IMR-90 (cell line): ENCODE measurements around the gene MRPS15.

Source experiments
- CEBPB ChIP-seq: IDR thresholded peaks from 2 replicates; pipeline ENCODE4 v1.6.1; 2012; ENCODE audit warnings: low read depth, low read length, improper control_type of control experiment
- CTCF ChIP-seq: conservative IDR thresholded peaks from 2 replicates; pipeline ENCODE4 v1.5.1; 2012; ENCODE audit warnings: mild to moderate bottlenecking, low read depth, low read length, improper control_type of control experiment
- MAZ ChIP-seq: IDR thresholded peaks from 2 replicates; pipeline ENCODE4 v1.6.1; 2012; ENCODE audit warnings: low read depth, mild to moderate bottlenecking, low read length, improper control_type of control experiment, moderate library complexity, borderline replicate concordance
- NFE2L2 ChIP-seq: fragments of 150-350 bp; IDR thresholded peaks from 2 replicates; pipeline ENCODE4 v1.6.1; 2016; ENCODE audit warnings: low read depth, mild to moderate bottlenecking, low read length
- POLR2A ChIP-seq: IDR thresholded peaks from 2 replicates; pipeline ENCODE4 v1.6.1; 2012; ENCODE audit warnings: mild to moderate bottlenecking, low read depth, low read length
- RAD21 ChIP-seq: IDR thresholded peaks from 2 replicates; pipeline ENCODE4 v1.6.1; 2012; ENCODE audit warnings: low read length, improper control_type of control experiment
- RCOR1 ChIP-seq: IDR thresholded peaks from 2 replicates; pipeline ENCODE4 v1.6.1; 2012; ENCODE audit warnings: mild to moderate bottlenecking, low read length, improper control_type of control experiment; ENCODE audit not compliant: insufficient replicate concordance
- RFX5 ChIP-seq: IDR thresholded peaks from 2 replicates; pipeline ENCODE4 v1.8.0; 2012; ENCODE audit warnings: low read depth, mild to moderate bottlenecking, low read length, moderate library complexity
- USF2 ChIP-seq: fragments of 150-350 bp; IDR thresholded peaks from 2 replicates; pipeline ENCODE4 v1.6.1; 2017; ENCODE audit warnings: mild to moderate bottlenecking, antibody characterized with exemption, low read length, low read depth

- no peak for TF ChIP-seq NFE2L2
- no peak for TF ChIP-seq CTCF
- no peak for TF ChIP-seq RFX5
- TF ChIP-seq RAD21 = no peak
- no peak for TF ChIP-seq POLR2A
- TF ChIP-seq MAZ = no peak
- no peak for TF ChIP-seq RCOR1
- no peak for TF ChIP-seq USF2
- no peak for TF ChIP-seq CEBPB
Measured at GRCh38 chr1:36480161-36480560, 16.0 kb upstream of the MRPS15 start.
